Measurements from ENCODE around the gene BDH2. TPM values are rescaled to one million over a fixed set of nuclear protein-coding genes. Genes with fewer than 3 reads are reported as not detected.

Gene BDH2
- total and polyA plus RNA-seq, 8 donors = 3.5 to 74.7 (median 53.0) TPM

DNA sequence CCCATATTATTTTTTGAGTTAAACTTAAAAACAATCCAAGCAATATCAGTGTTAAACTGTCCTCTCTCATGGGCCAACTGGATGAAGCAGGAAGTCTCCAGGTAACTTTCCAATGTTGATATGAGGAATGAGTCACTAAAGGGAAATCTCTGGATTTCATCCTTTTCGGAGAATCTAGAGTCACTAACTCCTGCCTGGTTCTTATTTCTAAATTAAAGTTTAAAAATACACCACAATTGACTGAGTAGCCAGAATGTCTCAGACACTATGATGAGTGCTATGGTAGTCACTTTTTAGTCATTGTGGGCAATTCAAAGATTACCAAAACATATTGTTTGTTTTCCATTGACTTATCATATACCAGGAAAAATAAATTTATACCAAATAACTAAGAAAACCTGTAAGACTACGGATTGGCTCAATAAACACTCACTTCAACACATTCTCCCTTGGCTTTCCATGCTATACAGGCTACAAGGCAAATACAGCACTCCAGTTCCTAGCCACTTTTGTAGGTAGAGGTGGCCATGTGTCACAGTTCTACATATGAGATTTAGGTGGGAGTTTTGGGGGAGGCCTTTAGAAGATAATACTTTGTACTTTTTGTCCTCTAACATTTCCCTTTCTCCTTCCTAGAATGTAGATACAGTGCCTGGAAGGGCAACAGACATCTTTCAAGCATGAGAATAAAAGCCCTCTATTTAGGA is 31.6 kb downstream of the BDH2 start:
- no peak for DNase-seq
- Histone ChIP-seq H3K4me3 (no peak overlapping the region), H3K4me1 (peaks cover 0 to 7% (median 0%) of the 10 kb centered on the region in 4 donors), H3K27me3 (no peaks in the 10 kb centered on the region), H3K9me3 (no peaks in the 10 kb centered on the region), H3K36me3 (peaks cover 0 to 27% (median 14%) of the 10 kb centered on the region in 4 donors), H3K27ac (no peak overlapping the region)
- TF ChIP-seq EP300 (IDR thresholded peaks at IDR 0.05) (no peak), POLR2AphosphoS5 (IDR thresholded peaks at IDR 0.05) (no peak), POLR2A (IDR thresholded peaks at IDR 0.05) (no peak)
- TF ChIP-seq, protein P1, sequence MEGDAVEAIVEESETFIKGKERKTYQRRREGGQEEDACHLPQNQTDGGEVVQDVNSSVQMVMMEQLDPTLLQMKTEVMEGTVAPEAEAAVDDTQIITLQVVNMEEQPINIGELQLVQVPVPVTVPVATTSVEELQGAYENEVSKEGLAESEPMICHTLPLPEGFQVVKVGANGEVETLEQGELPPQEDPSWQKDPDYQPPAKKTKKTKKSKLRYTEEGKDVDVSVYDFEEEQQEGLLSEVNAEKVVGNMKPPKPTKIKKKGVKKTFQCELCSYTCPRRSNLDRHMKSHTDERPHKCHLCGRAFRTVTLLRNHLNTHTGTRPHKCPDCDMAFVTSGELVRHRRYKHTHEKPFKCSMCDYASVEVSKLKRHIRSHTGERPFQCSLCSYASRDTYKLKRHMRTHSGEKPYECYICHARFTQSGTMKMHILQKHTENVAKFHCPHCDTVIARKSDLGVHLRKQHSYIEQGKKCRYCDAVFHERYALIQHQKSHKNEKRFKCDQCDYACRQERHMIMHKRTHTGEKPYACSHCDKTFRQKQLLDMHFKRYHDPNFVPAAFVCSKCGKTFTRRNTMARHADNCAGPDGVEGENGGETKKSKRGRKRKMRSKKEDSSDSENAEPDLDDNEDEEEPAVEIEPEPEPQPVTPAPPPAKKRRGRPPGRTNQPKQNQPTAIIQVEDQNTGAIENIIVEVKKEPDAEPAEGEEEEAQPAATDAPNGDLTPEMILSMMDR (IDR thresholded peaks at IDR 0.05) = no peak
- WGBS, 5 donors = 66 to 80% (median 75%) methylated on average over 2 of the region's 2 CpGs
- intact Hi-C loops (cut with DNase I; ENCODE audit: low total_unique reads) = no loop called here

GRCh38 chr4:103060453-103061148 is 39.0 kb downstream of the BDH2 start:
- peaks cover 0 to 12% (median 4%) of the 10 kb centered on the region in 4 donors for H3K36me3 ChIP-seq
- TF ChIP-seq, protein P1 (IDR thresholded peaks at IDR 0.05) = no peak
- TF ChIP-seq POLR2A (IDR thresholded peaks at IDR 0.05) (no peak), POLR2AphosphoS5 (IDR thresholded peaks at IDR 0.05) (no peak), EP300 (IDR thresholded peaks at IDR 0.05) (no peak)
- H3K27ac ChIP-seq = no peak overlapping the region
- DNase-seq = no peak
- H3K4me1 ChIP-seq = no peaks in the 10 kb centered on the region
- intact Hi-C loops (cut with DNase I; ENCODE audit: low total_unique reads) = no loop called here
- H3K4me3 ChIP-seq = no peak overlapping the region
- 97 to 100% (median 98%) methylated on average over 2 of the region's 2 CpGs for WGBS, 5 donors
- no peaks in the 10 kb centered on the region for H3K9me3 ChIP-seq
- H3K27me3 ChIP-seq = no peaks in the 10 kb centered on the region

- Histone ChIP-seq H3K4me3 (no peak overlapping the region), H3K9me3 (no peaks in the 10 kb centered on the region), H3K4me1 (no peaks in the 10 kb centered on the region), H3K27ac (no peak overlapping the region), H3K36me3 (peaks cover 4 to 13% (median 12%) of the 10 kb centered on the region in 4 donors), H3K27me3 (no peaks in the 10 kb centered on the region)
- DNase-seq = no peak
- 89 to 96% (median 93%) methylated on average over 3 of the region's 3 CpGs for WGBS, 5 donors
- TF ChIP-seq, protein P1 (IDR thresholded peaks at IDR 0.05) = no peak
- TF ChIP-seq POLR2AphosphoS5 (IDR thresholded peaks at IDR 0.05) (no peak), POLR2A (IDR thresholded peaks at IDR 0.05) (no peak), EP300 (IDR thresholded peaks at IDR 0.05) (no peak)
- intact Hi-C loops (cut with DNase I; ENCODE audit: low total_unique reads) = no loop called here
Measured at GRCh38 chr4:103054030-103054429, 45.6 kb downstream of the BDH2 start.

DNA sequence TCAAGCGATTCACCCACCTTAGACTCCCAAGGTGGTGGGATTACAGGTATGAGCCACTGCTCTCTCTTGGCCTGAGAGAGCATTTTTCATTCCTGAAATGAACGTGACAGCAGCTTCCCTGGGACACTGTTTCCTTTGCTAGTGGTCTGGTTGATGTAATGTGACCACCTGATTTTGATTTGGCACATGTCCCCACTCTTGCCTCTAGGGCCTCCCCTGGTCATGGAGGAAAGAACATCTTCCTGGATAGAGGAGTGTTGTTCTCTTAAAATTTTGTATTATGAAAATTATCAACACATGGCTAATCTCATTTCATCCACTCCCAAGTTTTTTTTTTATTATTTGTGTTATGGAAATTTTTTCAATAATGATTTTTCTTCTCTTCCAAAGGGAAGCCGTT is 46.9 kb downstream of the BDH2 start:
- H3K27ac ChIP-seq = no peak overlapping the region
- 81 to 90% (median 86%) methylated on average over 3 of the region's 3 CpGs for WGBS, 5 donors
- peaks cover 9 to 24% (median 20%) of the 10 kb centered on the region in 4 donors for H3K36me3 ChIP-seq
- intact Hi-C loops (cut with DNase I; ENCODE audit: low total_unique reads) = no loop called here
- no peak for DNase-seq
- H3K27me3 ChIP-seq = no peaks in the 10 kb centered on the region
- no peak overlapping the region for H3K4me3 ChIP-seq
- no peaks in the 10 kb centered on the region for H3K4me1 ChIP-seq
- no peaks in the 10 kb centered on the region for H3K9me3 ChIP-seq
- no peak for TF ChIP-seq POLR2AphosphoS5 (IDR thresholded peaks at IDR 0.05)
- no peak for TF ChIP-seq POLR2A (IDR thresholded peaks at IDR 0.05)
- TF ChIP-seq, protein P1 (IDR thresholded peaks at IDR 0.05) = no peak
- no peak for TF ChIP-seq EP300 (IDR thresholded peaks at IDR 0.05)

Data from stomach (tissue), 9 donors.